GM18505 (cell line): ENCODE data around the gene BBS4.
"Not testable (repeated sequence)": the region's sequence is repeated elsewhere in the genome, so short reads cannot be mapped to it uniquely, and the experiment has no call there.

ENCODE experiments used
- ATAC-seq: cut with Tn5 transposase; IDR thresholded peaks from one replicate; pipeline ENCODE4 v1.9.1; 2021; ENCODE audit not compliant: unreplicated experiment
- POLR2A ChIP-seq: IDR thresholded peaks from 4 replicates; pipeline ENCODE4 v1.6.1; 2011; ENCODE audit warnings: borderline replicate concordance; ENCODE audit not compliant: insufficient read depth, insufficient read length; ENCODE audit errors: extremely low read depth

BBS4 gene

GRCh38 chr15:72685925-72686794 lies at the start of gene BBS4, which contains the start of gene HIGD2B:
BBS4 (plus strand) TSS chr15:72686207; CDS start chr15:72686228, 21 bp downstream.
HIGD2B (minus strand) TSS chr15:72686182; CDS start chr15:72676374, 9,808 bp downstream.
- TF ChIP-seq POLR2A = peak; percentile 85
- ATAC-seq = peak; percentile 98

DNA sequence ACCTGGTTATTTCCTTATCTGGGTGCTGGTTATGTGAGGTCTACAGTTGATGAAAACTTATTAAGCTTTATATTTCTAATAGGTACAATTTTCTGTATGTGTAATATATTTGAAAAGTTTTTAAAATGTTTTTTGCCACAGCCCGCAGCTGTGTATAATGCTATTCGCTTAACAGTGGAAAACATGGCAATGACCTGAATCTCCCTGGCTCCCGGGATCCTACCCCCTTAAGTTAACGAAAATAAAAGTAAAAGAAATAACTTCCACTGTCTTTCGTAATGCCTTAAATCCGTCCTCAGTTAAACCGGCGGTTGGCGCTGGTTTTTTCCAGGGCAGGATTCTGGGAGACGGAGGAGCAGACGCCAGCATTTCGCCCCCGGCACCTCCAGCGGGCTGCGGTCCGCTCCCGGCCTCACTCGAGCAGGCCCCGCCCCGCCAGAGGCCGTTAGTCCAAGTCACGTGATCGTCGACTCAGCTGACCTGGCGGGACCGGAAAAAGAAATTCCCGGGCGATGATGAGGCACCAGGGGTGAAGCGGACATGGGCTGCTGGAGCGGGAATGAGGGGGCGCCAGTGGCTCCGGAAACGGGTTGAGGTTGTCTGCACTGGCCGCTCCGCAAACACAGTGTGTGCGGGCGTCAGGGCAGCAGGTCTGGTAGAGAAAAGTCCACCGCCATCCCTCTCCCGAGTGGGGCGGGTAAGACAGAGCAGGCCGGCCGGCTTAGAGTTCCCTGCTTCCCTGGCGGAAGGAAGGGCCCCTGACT lies 49.3 kb upstream of the BBS4 start:
- not testable (repeated sequence) for ATAC-seq

DNA sequence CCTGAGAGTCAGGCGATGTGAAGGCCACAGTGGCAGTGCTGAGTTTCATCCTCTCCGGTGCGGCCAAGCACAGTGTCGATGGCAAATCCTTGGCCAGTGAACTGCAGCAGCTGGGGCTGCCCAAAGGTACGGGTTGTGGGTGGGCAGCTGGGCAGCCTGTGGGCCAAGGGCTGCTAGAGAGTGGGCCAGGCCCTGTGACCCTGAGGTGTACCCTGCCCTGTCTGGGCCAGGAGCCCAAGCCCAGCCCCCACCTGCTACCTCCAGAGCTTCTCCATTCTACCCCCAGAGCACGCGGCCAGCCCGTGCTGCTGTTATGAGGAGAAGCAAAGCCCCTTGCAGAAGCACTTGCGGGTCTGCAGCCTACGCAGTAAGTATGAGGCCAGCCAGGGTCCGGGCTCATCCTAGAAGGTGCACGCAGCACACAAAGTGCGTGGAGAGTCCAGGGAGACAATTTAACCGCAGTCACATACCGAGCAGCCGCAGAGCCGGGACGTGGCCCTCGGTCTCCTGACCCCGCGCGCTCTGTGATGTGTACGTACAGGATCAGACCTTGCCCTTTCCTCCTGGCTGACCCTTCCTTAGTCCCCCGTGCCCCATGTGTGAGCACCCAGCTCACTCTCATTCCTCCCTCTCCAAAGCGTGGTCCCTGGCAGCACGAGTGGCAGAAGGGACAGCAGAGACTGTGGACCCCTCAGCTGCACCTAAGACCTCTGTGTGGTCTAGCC lies 46.1 kb upstream of the BBS4 start:
- not testable (repeated sequence) for ATAC-seq

- not testable (repeated sequence) for ATAC-seq
Observed at GRCh38 chr15:72642271-72642670, 43.7 kb upstream of the BBS4 start.

DNA sequence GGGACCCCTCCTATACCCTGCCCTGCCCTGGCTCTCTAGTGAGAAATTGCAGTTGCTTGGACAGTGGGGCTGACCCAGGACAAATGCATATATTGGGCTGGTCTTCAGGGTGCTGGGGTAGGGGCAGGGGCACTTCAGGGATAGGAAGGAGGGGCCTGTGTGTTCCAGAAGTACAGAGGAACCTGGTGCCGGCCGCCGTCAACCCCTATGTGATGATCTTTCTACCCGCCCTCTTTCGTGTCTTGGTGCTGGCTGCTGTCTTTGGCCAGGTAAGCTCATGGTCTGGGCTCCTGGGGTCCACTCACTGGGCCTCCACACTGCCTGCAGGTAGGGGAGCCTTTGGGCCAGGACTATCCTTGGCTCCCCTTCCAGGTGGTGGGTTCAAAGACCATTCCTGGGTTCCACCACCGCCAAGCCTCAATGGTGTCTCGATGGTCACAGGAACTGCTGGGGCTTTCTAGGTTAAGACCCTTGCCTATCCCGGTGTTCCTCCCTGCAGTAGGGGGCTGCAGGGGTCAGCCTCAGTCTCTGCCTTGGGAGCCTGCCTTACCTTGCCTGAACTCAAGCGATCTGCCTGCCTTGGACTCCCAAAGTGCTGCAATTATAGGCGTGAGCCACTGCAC lies 37.3 kb upstream of the BBS4 start:
- not testable (repeated sequence) for ATAC-seq

DNA sequence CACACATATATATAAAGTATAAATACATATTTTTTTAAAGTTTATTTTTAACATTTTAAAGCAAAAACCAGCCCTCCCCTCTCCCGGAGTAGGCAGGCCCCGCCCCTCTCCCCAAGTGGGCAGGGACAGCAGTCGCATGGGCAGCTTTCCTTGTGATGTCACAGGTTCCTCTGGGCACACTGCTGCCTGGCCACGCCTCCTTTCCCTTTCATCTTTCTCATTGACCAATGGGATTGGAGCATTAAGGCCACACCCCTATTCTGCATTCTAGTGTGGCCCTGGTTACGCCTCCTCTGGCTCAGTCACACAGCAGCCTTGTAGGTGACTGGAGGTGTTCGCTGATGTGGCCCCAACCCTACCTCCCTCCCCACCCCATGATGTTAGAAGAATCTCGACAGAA lies 31.6 kb upstream of the BBS4 start, which contains the start of gene GOLGA6B:
TSS of gene GOLGA6B (plus strand) at position 301 of the 400 bp plus-strand sequence. CDS start at position 342, 41 bp downstream.
- ATAC-seq = not testable (repeated sequence)

GRCh38 chr15:72656014-72656413 lies 30.0 kb upstream of the BBS4 start:
- ATAC-seq = not testable (repeated sequence)

DNA sequence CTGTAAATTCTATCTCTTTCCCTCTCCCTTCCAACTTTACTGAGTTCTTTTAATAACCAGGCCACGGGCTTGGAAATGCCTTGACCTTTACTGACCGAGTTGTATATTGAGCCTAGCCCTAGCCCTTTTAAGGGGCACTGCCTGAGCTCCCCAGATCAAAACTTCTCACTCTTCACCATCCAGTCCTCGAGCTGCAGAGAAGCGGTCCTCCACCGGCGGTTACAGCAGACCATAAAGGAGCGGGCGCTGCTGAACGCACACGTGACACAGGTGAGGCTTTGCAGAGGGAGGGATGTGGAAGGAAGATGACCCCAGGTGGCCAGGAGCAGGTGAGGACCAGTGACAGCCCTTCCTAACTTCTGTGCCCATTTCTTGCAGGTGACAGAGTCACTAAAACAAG lies 24.9 kb upstream of the BBS4 start:
- ATAC-seq = not testable (repeated sequence)

- ATAC-seq = not testable (repeated sequence)
Observed at GRCh38 chr15:72663931-72664330, 22.1 kb upstream of the BBS4 start.

GRCh38 chr15:72665706-72666105 lies 20.3 kb upstream of the BBS4 start:
- not testable (repeated sequence) for ATAC-seq

DNA sequence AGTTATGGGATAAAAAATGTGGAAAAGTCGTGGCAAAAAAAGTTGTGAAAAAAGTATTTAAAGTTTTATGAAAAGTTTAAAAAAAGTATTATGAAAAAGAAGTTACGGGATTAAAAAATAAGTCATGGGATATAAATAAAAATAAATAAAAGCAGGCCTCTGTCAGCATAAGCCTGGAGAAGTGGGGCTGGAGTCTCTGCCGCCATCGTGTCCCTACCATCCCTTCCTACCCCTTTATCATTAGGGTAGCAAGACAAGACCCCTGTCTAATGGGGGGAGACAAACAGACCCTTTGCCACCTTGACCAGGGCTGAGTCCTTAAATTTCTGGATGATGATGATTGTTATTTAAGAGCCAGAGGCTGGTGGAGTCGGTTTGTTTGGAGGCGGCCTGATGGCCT lies 16.2 kb upstream of the BBS4 start:
- not testable (repeated sequence) for ATAC-seq

DNA sequence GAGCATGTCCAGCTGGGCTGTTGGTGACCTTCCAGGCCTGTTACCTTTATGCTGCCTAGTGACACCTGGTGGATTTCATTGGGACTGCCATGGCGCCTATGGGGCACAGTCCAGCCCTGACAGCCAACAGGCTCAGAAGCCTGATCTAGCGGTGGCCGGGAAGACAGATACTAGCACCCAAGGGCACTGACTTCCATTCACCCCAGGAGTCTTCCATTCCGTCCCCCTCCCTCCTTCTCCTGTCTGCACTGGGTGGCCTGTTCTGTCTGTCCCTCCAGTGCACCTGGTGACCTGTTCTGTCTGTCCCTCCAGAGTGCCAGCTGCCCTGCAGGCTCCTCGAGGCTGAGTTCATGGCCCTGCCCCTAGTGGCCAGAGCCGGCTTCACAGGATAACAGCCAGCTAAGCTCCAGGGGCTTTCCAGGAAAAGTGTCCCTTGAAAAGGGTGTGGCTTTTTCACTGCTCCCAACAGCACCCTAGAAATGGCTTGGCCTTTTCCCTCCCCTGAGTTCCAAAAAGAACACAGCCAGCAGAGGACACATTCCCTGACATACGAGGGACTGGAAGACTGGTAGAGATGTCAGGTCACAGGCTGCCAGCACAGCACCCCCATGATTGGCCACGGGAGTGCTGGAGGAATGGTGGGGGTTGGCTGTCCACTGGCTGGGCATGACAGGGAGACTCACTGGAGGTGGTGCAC lies 15.2 kb upstream of the BBS4 start:
- peak; percentile 77 for ATAC-seq

DNA sequence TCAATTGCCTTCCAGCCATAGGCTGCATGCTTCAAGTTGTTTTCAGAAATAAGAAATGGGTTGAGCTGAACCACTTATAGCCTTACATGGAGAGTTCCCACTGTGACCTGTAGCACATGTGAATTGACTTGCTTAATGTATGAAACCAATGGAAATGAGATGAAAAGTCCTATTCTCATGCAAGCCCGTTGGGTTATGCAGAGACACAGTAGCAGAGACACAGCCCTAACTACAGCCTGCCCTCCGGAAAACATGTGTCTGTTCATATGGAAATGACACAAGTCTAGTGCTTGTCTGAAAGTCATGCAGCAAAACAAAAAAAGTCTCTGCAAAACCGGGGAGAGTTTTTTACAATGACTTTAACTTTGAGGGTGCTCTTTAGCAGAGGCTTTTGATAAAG lies 14.5 kb upstream of the BBS4 start:
- no peak for ATAC-seq
- TF ChIP-seq POLR2A = no peak

DNA sequence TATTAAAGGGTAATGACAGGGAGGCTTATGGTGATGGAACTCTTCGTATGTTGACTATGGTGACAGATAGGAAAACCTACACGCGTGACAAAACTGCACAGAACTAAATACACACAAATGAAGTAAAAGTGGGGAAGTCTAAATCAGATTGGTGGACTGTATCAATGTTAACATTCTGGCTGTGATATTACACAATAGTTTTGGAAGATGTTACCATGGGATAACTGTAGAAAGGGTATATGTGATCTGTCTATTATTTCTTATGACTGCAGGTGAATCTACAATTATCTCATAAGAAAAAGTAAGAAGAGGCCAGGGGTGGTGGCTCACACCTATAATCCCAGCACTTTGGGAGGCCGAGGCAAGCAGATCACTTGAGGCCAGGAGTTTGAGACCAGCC lies 9.2 kb upstream of the BBS4 start:
- ATAC-seq = no peak
- no peak for TF ChIP-seq POLR2A
